DMS 273 (cell line): ENCODE measurements around the gene TEX47.

ENCODE experiments used
- DNase-seq: peaks from one replicate; lab custom pipeline; 2025; ENCODE audit not compliant: unreplicated experiment; lab: John Stamatoyannopoulos, UW

The TEX47 gene

GRCh38 chr7:88795553-88795952 lies at the start of gene TEX47:
Gene TEX47 (minus strand): TSS chr7:88795737. CDS start chr7:88794942, 795 bp downstream.
- no peak for DNase-seq

- no peak for DNase-seq
Observed at GRCh38 chr7:88845091-88845490, 49.6 kb upstream of the TEX47 start.

- DNase-seq = no peak
Observed at GRCh38 chr7:88842201-88842600, 46.7 kb upstream of the TEX47 start.

DNA sequence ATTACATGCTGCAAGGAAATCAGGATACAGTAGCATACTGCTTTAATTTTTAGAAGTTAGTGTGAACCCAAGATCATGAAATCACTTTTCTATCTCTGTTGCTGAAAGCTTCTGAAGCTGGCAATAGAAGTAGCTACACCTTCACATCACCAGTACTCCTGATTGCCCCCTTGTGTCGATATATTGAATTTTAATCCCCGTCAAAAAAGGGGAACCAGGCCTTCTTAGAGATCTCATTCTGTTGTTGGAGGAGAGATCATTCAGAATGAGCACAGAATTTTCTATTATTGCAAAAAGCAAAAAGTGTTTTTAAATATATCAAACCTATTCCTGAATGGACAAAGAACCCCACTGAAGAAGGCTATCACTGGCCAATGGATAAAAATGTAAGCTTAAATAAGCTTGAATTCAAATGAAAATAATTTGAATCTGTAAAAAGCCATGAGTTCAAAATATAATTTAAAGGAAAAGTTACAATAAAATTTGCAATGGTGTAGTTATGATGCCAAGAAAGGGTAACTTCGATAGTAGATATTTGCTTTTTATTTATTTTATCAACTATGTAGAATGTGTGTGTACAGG lies 39.7 kb upstream of the TEX47 start:
- peak; percentile 79 for DNase-seq

DNA sequence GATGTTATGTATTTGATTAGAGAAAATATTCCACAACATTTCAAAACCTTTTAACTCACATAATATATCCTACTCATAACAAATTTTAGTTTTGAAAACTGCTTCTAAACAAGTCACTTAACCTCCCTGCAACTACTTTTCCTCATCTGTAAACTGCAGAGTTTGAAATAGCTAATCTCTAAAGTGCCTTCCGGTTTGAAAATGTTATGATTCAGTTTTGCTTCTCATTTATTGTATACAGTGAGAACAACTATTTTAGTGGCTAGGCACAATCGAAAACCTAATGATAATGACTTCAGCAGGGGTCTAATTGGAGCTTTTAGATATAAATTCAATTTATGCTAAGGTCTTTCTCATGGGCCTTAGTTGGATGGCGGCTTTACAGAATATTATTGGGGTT lies 30.7 kb upstream of the TEX47 start:
- no peak for DNase-seq

DNA sequence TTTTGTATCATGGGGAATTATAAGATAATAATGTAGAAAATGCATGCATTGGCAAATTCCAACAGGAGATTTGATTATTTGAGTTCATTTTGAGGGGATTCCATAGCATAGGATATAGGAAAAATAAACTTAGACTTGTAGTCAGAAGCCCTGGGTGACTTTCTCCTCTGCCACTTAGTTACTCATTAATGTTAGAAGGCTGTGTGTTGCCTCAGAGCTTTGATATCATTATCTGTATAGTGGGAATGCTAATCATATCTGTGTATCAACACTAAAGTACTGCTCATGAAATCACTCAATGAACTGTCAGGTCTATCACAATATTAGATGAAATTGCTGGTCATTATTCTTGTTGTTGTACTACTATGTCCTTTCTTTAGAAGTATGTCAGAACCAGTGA lies 23.0 kb upstream of the TEX47 start:
- no peak for DNase-seq

GRCh38 chr7:88806280-88807037 lies 10.9 kb upstream of the TEX47 start:
- no peak for DNase-seq

DNA sequence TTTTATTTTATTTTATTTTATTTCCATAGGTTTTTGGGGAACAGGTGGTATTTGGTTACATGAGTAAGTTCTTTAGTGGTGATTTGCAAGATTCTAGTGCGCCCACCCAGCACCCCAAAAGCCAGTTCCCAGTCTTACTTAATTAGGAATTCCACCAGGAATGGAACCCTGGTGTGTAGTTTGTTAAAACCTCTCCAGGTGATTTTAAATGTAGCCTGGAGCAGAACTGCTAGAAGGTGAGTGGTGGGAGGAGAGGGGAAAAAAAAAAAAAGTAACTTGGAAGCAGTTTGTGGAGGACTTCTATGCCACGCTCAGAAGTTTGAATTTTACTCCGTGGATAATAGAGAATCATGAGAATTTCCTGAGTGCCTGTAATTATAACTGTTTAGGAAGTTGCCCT lies 5.5 kb upstream of the TEX47 start:
- no peak for DNase-seq

DNA sequence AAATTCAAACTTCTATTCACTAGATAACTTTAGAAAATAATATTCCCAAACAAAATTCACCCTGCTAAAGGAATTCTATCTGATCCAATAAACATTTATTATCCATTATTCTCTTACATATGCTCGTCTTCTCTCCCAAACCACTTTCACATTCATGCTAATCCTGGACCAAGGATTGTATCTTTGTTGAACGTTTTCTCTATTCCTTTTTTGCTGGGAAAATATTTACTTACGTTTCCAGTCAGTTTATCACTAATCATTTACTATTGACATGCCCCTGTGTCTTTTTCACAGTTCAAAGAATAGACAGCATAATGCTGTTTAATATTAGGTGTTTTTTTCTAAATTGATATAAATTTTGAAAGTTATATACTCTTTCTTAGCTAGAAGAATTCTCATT lies 3.2 kb downstream of the TEX47 start:
- no peak for DNase-seq

DNA sequence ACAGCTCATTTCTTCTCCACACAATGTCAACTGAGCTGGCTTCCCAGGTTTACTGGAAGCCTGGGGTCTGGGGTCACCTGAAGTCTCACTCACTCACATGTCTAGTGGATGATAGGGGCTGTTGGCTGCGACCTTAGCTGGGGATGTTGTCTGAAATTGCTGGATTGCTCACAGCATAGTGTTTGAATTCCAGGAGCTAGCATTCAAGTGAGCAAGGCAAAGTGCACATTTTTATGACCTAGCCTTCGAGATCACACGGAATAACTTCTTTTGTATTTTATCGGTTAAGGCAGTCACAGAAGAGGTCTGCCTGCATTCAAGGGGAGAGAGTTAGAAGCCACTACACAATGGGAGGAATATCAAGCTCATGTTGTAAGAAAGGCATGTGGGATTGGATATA lies 3.6 kb downstream of the TEX47 start:
- DNase-seq = no peak

DNA sequence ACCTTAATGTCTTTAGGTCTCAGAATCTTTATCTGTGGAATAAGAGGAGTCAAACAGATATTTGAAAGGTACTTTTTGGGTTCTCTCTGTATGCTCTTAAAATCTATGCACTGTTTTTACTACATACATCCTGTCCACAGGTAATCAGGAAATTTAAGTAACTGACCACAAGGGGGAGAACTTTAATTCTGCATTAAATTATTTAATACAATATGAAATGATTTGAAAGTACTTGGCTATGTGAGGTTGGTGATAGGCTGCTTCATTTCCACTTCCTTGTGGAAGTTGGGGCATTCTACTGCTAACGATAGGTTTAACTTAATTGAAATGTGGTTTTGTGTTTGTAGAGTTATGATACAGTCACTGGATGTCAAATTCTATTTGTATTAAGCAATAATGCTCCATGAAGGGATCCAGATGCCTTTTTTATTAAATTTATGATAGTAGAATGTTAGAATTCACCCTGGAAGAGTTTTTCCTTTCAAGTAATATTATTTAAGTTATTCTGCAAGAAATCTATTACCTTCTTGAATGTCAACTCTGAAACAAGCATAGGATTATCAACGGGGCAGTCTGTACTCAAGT lies 6.0 kb downstream of the TEX47 start:
- DNase-seq = peak; percentile 70

- no peak for DNase-seq
Observed at GRCh38 chr7:88787777-88788176, 7.8 kb downstream of the TEX47 start.

DNA sequence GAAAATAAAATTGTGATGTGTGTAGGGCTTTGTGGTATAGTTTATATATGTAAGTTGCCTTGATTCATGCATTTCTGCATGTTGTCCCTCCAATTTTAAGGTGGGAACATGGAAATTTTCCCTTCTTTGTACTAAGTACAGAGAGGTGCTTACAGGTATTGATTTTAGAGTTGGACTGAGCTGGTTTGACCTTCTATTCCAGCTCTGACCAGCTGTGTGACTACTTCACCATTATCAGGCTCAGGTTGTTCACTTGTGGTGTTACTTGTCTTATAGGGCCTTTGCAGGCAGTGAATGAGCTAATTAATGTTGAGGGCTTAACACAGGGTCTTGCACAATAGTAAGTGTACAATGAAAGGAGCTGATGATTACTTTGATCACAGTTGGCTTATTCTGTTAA lies 19.7 kb downstream of the TEX47 start:
- DNase-seq = no peak

DNA sequence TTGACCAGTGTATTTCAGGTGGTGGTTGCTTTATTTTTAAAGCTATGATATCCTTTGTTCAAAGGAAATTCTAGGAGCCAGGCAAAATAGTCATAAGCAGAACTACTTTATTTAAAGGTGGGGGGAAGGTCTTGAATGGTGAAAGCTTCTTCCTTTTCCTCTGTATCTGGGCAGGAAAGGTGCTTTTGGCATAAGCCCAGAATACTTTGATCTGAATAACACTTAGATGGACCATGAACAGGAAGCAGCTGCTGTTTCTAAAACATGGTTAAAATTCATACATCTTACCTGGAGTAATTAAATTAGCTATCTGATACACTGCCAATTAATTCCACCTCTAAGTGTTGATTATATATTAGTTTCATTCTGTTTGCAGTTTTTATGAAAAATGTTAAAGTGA lies 22.8 kb downstream of the TEX47 start:
- no peak for DNase-seq

DNA sequence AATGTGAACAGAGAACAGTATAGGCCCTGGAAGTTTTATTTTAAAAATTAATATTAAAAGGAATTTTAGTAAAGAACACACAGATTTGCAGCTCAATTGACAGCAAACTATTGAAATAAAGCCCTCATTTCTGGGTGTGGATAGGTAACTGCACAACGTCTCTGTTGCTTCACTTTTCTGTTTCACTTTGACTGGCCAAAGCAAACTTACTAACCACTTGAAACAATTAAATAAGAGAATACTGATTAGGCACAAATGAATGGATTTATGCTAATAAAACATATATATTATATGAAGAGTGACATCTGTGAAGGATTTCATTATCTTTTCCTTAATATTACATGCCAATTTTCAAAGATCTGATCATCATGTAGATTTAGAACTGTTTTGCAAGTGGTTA lies 24.1 kb downstream of the TEX47 start:
- no peak for DNase-seq

DNA sequence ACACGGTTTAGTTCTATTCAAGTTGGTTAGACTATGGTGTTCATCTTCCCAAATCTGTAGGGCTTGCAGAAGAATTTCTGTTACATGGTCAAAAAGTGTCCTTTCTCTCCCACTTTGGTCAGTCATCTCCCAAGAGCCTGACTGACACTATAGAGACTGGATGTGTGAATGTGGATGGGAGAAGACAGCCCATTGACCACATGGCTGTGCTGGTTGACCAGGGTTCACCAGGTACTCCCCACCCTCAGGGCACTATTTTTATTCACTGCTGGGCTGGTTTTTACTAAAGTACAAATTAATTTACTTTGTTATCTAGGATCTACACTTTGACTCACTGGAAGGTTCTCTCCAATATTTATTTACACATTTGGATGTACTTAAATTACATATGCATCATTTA lies 33.8 kb downstream of the TEX47 start:
- DNase-seq = no peak

DNA sequence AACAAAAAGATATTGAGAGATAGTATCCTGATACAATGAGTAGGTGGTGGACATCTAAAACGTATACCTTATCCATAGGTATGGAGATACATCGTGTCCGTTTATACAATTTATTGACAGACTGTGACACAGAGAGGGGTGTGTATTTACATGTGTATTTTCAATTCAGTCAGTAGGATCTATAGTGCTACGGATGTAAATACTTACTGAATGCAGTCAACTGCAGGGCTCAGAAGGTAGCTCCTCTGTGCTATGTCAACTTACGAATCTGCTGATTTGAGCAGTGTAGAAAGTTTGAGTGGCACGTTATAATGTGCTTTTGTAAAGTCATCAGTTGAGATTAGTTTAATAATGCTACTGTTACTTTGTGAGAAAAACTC lies 35.4 kb downstream of the TEX47 start:
- DNase-seq = peak; percentile 39

- DNase-seq = peak; percentile 67
Observed at GRCh38 chr7:88759230-88760135, 36.1 kb downstream of the TEX47 start, which contains the start of gene ZNF804B. Gene ZNF804B (plus strand): TSS chr7:88759700. CDS start chr7:88759977, 277 bp downstream.

DNA sequence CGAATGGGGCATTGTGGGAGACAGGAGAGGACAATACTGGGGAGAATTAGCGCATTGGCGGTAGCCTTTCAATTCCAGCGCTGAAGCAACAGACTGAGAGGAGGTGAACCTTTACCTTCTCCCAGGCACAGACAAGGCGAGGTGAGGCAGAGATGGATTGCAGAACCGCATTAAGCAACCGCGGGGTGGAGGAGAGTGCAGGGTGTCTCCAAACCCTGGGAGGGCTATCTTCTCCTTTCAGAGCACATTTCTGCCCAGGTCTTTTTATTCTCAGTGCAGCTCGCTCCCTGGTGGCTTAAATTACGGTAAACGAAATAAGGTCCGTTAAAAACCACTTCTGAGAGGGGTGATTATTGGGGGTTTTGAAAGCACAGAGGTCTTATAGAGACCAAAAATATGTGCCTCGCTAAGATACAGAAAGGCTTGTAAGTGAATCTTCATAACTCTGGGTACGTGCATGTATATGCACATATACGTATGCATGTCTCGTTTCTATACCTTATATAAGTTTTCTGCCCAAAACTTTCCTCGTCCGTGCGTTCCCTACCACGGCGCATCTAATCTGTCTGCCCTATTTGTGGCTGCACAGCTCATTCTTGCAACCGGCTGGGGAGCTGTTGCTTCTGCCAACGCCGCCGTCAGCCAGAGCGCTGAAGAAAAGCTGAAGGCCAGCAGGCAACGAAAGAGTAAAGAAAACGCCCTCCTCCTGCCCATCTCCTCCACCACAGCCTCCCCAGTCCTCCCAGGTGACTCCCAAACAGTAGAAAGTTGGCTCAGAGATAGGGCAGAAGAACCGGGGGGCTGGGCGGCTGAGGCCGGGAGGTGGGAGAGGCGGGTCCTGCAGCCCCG lies 36.9 kb downstream of the TEX47 start:
- DNase-seq = peak; percentile 71

- no peak for DNase-seq
Observed at GRCh38 chr7:88757371-88757770, 38.2 kb downstream of the TEX47 start.

GRCh38 chr7:88756802-88757201 lies 38.7 kb downstream of the TEX47 start:
- DNase-seq = no peak
